CD4-positive, alpha-beta T cell treated with Interferon alpha-2 for 1 hour (primary cell): ENCODE results near the gene OSGEP.
"Not testable (repeated sequence)": the region's sequence is repeated elsewhere in the genome, so short reads cannot be mapped to it uniquely, and the experiment has no call there.

Experiments
- DNase-seq, 2 donors: peaks; one replicate each; pipeline ENCODE4 v3.0.0-alpha.2; 2020 to 2022

The OSGEP gene

GRCh38 chr14:20469242-20469889, 14.8 kb upstream of the OSGEP start, which contains the start of gene PNP:
Gene PNP, plus strand, starts transcription at chr14:20469406. Its CDS starts 119 bp downstream, at chr14:20469525.
- DNase-seq, result peak; percentile 93 to 94

DNA sequence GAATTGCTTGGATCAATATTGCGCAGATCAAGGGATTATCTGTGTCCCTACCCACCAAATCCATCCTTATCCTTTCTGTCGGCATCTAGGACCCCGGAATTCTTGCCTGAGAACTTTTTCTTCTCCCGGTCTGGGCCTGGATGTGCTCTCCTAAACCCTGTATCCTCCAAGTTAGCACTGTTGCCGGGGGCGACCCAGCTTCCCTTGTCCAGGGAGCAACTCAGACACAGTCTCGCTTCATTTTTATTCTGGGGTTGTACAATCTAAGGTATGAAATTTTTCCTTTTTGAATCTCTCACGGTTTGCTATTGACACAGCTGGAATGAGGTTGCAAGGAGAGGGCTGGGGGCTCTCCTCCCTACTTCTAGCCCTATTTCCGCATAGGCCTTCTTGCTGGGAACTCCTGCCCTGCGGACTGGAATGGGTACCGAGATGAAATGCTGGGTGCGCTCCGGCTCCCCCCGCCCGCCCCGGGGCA, 14.2 kb upstream of the OSGEP start:
- DNase-seq, result no peak

- peak; percentile 100 for DNase-seq
These were observed 6.9 kb upstream of the OSGEP start, which contains the start of gene PIP4P1 for GRCh38 chr14:20461225-20462141. Gene PIP4P1, minus strand, starts transcription at chr14:20461434. Its CDS starts 109 bp downstream, at chr14:20461325.

DNA sequence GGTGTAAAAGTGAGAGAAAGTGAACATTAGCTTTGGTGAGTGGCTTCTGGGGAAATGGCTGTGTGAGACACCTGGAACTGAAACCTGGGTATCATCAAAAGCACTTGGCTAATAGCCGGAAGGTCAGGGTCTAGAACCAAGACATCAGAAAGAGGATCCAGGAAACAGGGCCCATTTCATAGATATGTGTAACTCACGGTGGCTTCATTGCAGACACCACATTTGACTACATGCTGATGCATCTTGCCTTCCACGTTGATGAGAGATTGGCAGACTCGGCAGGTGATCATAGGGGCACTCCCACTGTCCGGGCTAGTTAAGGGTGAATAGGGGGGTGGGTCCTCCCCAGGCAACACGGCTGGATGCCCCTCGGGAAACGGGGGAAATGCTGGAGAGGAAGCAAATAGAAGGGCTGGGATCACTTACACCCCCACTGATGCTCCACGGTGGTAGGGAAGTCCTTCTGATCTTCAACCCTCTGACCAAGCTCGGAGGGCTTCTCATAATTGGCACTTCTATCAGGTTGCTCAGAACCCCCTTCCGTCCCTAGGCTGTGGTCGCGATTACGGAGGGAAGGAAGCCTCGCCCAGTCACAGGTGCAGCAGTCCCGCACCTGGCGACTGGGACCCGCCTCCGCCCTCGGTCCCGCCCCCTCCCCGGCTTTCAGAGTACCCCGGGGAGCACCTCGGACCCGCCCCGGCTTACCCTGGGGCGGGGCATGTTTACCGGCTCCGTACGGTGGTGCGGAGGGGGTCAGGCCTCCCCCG, 6.0 kb upstream of the OSGEP start:
- peak; percentile 81 to 84 for DNase-seq

GRCh38 chr14:20458031-20458789, 3.6 kb upstream of the OSGEP start:
- no peak for DNase-seq

- no peak for DNase-seq
These were observed 2.4 kb upstream of the OSGEP start for GRCh38 chr14:20456971-20457370.

- DNase-seq, result no peak
These were observed 1.0 kb upstream of the OSGEP start for GRCh38 chr14:20455355-20456300.

DNA sequence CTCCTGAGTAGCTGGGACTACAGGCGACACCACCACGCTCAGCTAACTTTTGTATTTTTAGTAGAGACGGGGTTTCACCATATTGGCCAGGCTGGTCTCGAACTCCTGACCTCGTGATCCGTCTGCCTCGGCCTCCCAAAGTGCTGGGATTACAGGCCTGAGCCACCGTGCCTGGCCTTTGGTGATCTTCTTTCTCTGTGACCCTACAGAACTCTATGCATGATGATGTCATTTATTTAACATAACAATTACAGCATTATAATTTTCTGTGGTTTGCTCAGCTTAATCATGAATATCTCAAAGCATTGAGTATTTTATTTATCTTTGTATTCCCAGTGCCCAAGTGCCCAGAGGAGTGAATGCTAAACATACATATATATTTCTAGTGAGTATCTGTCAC, 1.8 kb downstream of the OSGEP start:
- DNase-seq, result not testable (repeated sequence)

DNA sequence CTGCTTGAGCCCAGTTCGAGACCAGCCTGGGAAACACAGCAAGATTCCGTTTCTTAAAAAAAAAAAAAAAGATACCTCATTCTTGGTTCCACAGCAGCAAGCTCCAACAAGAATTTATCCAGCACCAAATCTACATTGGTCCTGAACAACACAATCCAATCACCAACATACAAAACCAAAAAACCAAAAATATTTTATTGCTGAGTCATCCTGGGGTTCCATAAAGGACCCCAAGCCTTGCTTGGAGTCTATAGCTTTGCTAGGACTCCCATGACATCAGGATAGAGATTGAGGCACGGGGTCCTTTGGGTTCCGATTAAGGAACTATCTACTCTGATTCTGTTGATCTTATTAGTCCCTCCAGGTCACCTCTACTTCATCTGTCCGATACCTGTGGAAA, 7.7 kb downstream of the OSGEP start:
- DNase-seq, result no peak

GRCh38 chr14:20443650-20444049, 11.0 kb downstream of the OSGEP start:
- not testable (repeated sequence) for DNase-seq

- no peak for DNase-seq
These were observed 13.2 kb downstream of the OSGEP start for GRCh38 chr14:20441461-20441860.

DNA sequence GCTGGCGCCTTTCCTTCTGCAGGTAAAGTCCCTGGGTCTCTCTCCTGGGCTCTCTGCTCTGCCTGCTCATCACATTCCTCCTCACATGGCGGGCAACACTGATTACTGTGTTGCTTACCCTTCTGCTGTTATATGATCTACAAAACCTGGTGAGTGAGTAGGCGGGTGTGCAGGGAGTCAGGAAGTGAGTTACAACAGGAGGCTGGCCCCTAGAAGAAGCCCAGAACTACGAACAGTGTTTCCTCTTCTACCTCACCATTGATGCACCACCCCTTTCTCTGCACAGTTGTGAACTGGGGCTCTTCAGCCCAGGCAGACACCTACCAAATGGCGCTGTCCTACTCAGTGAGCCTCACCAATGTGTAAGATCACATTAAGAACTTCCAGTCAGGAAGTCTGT, 13.7 kb downstream of the OSGEP start:
- peak; percentile 24 for DNase-seq

- no peak for DNase-seq
These were observed 14.1 kb downstream of the OSGEP start for GRCh38 chr14:20440465-20440864.

DNA sequence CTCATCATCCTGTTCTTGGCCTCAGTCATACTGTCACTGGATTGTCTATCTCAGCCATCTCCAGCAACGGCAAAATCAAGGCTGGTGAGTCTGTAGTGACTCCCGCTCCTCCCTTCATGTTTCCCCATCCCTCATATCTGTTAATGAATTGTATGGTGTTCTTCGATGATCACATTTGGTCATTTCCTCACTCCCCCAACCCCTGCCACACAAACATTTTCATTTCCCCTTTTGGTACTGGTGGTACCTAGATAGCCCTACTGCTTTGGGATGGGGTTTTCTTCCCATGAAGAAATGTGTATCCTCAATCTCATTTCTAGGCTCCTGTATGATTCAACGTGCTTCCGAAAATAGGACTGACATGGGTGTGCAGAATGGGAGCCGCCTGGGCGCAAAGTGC, 15.9 kb downstream of the OSGEP start:
- no peak for DNase-seq

- no peak for DNase-seq
These were observed 18.3 kb downstream of the OSGEP start for GRCh38 chr14:20436363-20436755.

DNA sequence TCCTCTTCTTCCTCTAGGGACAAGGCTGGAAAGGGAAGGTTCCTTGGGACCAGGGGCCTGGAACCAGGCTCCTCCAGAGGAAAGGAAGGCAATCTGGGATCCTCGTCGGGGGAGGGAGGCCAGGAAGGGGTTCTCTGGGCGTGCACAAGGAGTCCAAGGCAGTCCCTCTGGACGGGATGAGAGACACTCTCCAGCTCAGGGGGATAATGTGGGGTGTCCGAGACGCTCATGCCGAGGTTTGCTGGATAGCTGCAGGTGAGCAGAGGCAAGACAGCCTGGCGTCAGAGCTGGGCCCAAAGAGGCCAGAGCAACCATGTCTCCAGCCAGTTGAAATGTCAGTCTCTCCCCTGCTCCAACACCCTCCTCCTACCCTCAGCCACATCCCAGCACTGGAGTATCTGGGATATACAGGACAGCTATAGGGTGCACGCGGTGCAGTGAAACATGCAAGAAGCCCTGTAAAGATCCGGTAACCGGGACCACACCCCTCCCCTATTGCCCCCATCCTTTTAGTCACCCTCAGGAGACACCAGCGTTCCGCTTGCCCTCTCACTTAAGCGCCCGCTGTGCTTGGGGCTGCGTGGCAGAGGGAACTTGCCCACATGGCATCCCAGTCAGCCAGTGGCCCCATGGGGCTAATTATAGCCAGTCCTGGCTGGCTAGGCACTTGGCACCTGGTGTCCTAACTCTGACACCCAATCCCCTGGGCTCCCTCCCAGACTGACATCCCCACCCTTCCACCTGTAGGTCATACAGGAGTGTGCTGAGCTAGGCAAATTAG, 18.8 kb downstream of the OSGEP start, which contains the start of gene KLHL33:
TSS of gene KLHL33 (minus strand) at position 585 of the 781 bp plus-strand sequence. CDS start at position 230, 355 bp downstream.
- no peak for DNase-seq

- DNase-seq, result no peak
These were observed 19.7 kb downstream of the OSGEP start for GRCh38 chr14:20434701-20435581.

- no peak for DNase-seq
These were observed 24.6 kb downstream of the OSGEP start for GRCh38 chr14:20429801-20430669.
